GM10847 (cell line): ENCODE results near the gene RAD23B.

Source experiments
- POLR2A ChIP-seq: IDR thresholded peaks from 2 replicates; pipeline ENCODE4 v1.6.1; 2011; ENCODE audit not compliant: insufficient read length; ENCODE audit errors: extremely low read depth

The RAD23B gene

DNA sequence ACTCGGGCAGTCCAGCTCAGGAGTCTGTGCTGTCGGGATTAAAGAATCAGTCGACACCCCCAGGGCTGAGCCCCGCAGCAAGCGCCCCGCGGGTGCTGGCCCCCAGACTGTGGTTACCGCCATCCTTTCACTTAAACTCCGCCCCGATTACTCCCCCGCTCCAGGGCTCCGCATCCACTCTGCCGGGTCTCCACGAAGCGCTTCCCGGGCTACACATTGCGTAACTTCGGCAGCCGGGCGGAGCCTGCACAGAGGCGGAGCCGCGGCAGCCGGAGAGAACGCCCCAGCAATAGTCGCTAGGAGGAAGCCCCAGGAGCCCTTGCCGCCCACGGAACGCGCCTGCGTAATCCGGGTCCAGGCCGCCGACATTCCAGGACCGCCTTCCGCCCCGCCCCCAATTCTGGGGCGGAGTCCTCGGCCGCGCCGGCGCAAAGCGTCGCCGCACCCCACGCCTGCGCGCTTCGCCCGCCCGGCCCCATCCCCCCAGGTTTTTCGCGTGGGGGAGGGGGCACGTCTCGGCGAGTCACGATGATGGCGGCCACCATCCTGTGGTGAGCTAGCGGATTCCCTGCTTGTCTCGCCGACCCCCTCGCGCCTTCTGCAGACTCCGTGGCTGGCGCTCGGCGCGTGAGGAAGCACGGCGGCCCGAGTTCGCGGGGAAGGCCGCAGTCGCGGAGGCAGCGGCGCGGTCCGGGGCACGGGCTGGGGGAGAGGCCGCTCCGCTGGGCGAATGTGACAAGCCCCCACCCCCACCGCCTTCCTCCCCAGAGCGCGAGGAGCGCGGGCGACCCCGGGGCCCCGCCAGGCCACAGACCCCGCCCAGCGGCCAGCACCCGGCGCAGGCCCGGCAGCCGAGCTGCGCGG is at the start of gene RAD23B:
RAD23B (plus strand) TSS at position 521 of the 864 bp plus-strand sequence. CDS start 351 bp downstream, outside the sequence.
- TF ChIP-seq POLR2A: peak; percentile 71

DNA sequence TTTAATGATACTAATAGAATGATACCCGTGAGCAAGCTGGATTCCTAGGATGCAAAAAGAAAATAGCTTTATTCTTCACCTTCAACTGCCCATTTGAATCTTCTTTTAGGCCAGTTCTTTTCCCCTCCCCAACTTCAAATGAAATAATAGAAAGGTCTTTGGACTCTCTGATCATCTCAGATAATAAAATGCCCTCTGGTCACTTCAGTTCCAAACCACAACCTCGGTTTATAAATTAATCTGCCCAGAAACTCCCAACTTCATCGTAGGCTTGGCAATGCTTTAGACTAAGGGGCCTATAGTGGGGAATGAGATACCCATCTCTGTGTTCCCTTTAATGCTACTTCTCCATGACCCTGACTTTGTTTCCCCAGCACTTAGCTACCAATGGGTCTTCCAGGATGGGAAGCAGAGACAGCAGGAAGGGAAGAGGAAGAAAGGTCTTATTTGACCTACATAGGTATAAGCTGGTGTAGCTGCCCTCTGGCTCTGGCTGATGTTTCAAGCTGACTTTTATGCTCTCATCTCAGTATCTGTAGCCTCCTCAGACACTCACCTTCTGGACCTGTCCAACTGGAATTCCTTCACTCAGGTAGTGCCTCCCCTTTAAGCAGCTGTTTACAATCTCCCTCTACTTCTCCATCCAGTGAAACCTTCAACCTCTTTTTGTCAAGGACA is 47.2 kb upstream of the RAD23B start:
- no peak for TF ChIP-seq POLR2A

DNA sequence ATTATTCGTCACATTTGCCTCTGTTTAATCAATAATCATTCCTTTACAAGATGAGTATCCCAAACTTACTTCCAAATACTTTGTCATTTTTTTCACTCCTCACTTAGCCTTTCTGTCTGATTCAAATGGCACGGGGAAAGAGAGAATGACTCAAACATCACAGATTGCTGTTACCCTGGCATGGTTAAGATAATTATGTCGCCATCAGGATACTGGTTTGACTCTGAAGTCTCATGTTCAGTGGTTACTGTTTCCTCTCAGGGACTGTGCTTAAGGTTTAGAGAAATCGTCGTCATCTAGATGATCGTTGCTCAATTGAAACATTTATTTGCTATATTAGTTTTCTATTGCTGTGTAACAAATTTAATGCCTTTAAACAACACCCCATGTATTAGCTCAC is 45.2 kb upstream of the RAD23B start:
- TF ChIP-seq POLR2A: no peak

DNA sequence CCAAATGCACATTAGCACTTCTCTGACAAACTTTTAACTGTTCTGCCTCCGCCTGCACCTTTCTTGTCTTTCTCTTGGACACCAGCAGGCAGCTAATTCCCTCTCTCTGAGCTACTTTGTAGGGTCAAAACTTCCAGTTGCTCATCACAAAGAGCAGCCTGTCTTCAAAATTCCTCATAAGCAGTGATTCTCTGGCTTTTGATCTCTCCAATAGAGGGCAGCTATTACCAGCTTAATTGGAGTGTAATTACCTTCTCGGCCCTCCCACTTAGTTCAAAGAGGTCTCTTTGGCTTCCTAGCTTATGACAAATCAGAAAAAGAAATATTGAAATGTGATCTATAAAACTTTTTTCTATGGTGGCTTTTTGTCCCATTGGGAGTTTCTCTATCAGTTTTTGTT is 43.6 kb upstream of the RAD23B start:
- no peak for TF ChIP-seq POLR2A

DNA sequence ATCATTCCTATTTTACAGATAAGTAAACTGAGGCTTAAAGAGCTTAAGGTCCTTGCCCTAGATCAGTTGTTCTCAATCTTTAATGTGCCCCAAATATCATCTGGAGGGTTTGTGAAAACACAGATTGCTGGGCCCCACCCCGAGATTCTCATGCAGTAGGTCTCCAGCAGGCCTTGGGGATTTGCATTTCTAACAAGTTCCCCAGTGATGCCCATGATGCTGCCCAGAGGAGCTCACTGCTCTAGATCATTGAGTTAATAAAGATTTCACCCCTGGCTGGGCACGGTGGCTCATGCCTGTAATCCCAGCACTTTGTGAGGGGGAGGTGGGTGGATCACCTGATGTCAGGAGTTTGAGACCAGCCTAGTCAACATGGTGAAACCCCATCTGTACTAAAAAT is 42.8 kb upstream of the RAD23B start:
- no peak for TF ChIP-seq POLR2A

DNA sequence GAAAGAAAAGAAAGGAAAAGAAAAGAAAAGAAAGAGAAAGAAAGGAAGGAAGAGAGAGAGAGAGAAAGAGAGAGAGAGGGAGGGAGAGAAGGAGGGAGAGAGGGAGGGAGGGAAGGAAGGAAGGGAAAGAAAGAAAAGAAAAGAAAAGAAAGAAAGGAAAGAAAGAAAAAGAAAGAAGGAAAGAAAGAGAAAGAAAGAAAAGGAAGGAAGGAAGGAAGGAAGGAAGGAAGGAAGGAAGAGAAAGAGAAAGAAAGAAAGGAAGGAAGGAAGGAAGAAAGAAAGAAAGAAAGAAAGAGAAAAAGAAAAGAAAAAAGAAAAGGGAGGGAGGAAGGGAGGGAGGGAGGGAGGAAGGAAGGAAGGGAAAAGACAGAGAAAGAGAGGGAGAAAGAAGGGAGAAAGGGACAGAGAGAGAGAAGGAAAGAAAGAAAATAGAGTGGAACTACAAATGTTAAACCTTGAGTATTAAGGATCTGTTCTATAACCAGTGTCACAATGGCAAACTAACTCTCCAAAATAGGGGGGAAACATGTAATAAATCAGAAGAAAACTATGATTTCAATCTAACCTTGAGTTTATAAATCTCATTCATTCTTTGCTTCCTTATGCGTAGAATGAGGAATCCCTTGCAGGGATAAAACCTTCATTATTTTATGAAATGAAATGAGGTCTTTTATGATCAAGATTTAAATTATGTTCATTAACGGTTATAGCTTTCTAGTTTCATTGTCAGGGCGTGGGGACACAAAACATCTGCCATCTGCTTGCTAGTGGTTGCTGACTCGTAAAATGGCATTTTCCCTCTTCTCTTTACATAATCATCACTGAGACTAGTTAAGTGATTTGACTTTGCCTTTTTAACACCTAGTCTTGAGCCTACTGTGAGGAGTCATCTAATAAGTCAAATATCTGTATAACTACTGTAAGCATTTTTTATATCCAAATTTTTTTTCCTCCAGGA is 40.7 kb upstream of the RAD23B start:
- no peak for TF ChIP-seq POLR2A

DNA sequence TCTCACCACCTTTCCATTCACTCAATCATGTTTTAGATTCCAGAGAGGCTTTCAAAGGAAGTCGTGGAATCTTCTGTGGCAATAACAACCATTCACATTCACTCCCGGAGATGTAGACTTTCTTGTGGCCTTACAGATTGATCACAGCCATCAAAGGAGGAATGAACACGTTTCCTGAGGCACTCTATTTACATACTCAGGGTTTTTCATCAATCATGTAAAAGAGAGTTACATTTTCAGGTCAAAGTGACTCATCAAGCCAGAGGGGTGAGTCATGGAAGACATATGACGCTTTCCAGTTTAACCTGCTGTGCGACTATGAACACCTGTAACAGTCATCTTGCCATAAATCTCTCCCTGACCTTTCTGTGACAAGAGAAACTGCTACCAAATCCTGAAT is 39.3 kb upstream of the RAD23B start:
- TF ChIP-seq POLR2A: no peak

DNA sequence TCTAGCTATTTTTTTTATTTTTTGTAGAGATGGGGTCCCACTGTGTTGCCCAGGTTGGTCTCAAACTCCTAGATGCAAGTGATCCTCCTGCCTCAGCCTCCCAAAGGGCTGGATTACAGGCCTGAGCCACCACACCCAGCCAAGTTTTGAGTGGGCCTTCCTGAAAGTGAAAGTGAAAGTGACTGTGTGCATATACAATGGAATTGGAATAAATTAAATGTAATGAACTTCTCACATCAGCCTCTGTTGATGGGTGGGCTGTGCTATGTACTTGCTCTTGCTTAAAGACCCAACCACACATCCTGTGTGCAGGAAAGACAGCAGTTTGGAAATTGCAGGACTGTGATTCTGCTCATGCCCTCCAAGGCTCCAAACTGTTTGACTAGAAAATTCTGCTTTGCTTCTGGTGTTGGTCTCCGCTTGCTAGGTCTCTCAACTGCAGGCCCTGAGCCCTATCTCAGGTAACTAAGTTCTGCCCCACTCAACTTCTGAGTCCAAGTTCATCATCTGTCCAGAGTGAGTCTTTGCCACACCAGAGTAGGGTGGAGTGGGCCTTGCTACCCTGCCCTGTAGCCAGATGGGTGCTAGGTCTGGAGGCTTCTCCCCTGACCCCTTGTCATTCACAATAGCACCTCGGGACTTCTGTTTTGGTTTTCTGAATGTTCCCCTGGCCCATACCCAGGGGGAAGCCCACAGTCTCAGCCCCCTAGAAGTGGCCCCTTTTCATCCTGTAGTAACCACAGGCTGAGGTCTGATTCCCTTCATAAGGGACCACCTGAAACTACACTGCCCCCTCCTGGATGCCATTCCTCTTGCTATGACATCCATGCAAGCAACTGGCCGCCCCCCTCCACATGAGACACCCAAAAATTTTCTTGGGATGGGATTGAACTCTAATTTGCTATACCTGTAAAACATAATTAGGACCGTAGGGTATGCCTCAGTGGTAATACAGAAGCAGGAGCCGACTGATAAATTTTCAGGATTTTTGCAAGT is 36.5 kb upstream of the RAD23B start:
- no peak for TF ChIP-seq POLR2A

DNA sequence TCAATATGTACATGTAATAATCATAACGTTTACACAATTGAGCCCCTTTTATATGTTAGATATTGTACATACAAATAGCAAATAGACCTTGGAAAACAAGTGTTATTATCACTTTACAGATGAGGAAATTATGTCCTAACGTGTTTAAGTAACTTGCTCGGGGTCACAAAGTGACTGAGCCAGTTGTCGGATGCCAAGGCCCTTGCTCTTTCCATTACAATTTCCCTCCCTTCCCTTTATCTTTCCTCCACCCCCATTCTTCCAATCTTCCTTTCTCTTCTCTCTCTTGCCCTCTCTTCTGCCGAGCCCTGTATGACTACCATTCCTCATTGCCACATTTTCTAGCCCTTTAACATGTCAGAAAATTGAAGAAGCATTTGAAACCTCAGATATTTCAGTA is 34.4 kb upstream of the RAD23B start:
- no peak for TF ChIP-seq POLR2A

DNA sequence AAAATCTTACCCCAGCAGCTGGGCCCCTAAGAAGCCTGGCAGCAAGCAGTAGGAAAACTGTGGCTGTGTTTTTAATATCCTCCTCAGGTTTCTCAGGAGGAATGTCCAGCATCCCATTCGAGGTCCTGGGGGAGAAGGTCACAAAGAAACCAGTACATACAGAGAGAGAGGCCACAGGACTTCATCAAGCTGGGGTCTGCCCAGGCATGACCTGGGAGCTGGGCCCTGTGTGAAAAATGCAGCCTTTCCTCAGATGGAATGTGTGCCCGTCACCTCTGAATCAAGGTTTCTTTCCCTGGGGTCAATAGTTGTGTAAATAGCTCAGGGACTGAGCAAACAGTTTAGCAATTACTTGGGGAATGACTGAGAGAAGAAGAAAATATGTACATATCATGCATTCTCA is 33.9 kb upstream of the RAD23B start:
- no peak for TF ChIP-seq POLR2A

DNA sequence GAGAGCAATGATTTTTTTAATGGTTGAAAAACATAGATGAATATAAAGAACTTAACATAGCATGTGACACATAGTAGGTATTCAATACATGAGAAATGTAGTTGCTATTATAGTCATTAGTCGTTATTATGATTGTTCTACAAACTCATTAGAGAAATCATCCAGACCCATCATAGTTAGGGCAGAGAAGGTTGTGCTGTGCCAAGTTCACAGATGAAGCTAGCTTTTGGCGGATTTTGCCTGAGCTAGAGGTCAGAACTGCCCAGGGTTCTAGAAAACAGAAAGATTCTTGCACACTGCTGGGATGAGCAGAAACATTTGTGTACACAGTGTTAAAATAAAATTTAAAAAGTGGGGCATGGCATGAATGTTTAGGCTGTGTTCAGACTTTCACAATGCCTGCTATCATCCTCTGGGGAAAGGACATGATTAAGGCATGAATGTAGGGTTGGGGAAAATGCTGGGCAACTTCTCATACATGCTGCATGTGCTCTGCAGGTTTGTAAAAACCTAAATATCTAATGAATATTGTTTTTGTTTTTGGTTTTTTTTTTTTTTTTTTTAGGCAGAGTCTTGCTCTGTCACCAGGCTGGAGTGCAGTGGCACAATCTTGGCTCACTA is 33.3 kb upstream of the RAD23B start:
- no peak for TF ChIP-seq POLR2A

DNA sequence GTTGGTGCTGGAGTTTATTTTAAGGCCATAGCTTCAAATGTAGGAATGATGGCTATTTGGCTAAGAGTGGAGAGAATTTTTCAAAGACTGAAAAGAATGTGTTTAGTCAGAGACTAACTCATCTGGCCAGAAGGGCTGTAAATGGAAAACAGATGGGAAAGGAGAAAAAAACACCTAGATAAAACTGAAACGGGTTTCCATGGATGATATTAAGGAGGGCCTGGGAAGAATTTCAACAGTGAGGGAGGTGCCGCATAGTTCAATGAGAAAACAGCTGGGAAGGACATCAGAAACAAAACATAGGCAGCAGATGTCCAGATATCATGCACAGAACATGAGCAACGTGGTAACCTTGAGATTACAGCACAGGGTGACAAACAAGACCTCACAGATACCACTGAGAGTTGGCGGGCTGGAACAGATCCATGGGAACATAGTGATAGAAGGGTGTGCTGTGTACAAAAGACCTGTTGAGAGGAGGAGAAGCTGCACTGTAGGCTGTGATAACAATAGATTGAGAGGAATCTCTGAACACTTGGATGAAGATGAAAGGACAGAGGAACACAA is 31.2 kb upstream of the RAD23B start:
- TF ChIP-seq POLR2A: no peak

DNA sequence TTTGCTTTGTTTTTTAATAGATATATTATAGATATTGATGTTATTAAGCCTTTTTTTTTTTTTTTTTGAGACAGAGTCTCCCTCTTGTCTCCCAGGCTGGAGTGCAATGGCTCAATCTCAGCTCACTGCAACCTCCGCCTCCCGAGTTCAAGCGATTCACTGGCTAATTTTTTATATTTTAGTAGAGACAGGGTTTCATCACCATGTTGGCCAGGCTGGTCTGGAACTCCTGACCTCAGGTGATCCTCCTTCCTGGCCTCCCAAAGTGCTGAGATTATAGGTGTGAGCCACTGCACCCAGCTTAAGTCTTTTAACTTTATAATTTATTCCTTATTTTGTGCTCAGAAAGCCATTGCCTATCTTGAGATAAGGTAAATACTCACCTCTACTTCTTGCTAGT is 24.2 kb upstream of the RAD23B start:
- TF ChIP-seq POLR2A: no peak
